Activated naive CD8-positive, alpha-beta T cell treated with anti-CD3 and anti-CD28 coated beads, Interleukin-2, amount 10 ng/mL, durations not matched to agents 7 days and 5 days (primary cell): ENCODE data around the gene TXNL4A. TPM values are rescaled to one million over a fixed set of nuclear protein-coding genes. Genes with fewer than 3 reads are reported as not detected.
"Not testable (repeated sequence)": the region's sequence is repeated elsewhere in the genome, so short reads cannot be mapped to it uniquely, and the experiment has no call there.

ENCODE experiments used
- ATAC-seq: fragments of 150-1000 bp; cut with Tn5 transposase; one replicate; pipeline ENCODE4 v1.10.0; 2021; ENCODE audit warnings: low read depth, moderate library complexity
- POLR2A ChIA-PET: fragments of 350-600 bp; sonication (Branson Sonifier 250); formaldehyde crosslinking; loops from one replicate; lab custom pipeline; 2021; ENCODE audit warnings: antibody characterized with exemption; lab: Charles Lee
- DNase-seq: peaks from one replicate; pipeline ENCODE4 v3.0.0; 2021
- H3K27ac Mint-ChIP-seq: one replicate; pipeline ENCODE4 v1.8.0; 2022; ENCODE audit warnings: mild to moderate bottlenecking, mixed read lengths
- H3K27me3 Mint-ChIP-seq: one replicate; pipeline ENCODE4 v1.8.0; 2022; ENCODE audit warnings: mild to moderate bottlenecking, moderate library complexity, mixed read lengths
- H3K36me3 Mint-ChIP-seq: one replicate; pipeline ENCODE4 v1.8.0; 2021; ENCODE audit warnings: mild to moderate bottlenecking, mixed read lengths
- H3K4me1 Mint-ChIP-seq: one replicate; pipeline ENCODE4 v1.8.0; 2021; ENCODE audit warnings: mixed read lengths
- H3K4me3 Mint-ChIP-seq: one replicate; pipeline ENCODE4 v1.8.0; 2022; ENCODE audit warnings: mild to moderate bottlenecking, moderate library complexity, mixed read lengths
- H3K9me3 Mint-ChIP-seq: one replicate; pipeline ENCODE4 v1.8.0; 2021; ENCODE audit warnings: mixed read lengths
- total RNA-seq, 2 experiments: library from RNA; stranded (reverse); gene quantifications; one replicate each; pipeline ENCODE4 v1.2.3, GENCODE V29; 2021

TXNL4A gene
- total RNA-seq: 100 to 1,000 TPM; 106 to 107 TPM

GRCh38 chr18:79988451-79989194, at the start of gene TXNL4A:
TSS of gene TXNL4A (minus strand) at chr18:79988563. CDS start at chr18:79988392, 171 bp downstream.
- Mint-ChIP-seq H3K36me3 (peaks cover 15% of the 10 kb centered on the region), H3K4me3 (peak within 1 kb of the TSS; percentile 91), H3K4me1 (peaks cover 34% of the 10 kb centered on the region), H3K27ac (peak within 1 kb of the TSS; percentile 93), H3K9me3 (no peaks in the 10 kb centered on the region), H3K27me3 (peaks cover 3% of the 10 kb centered on the region)
- DNase-seq (peak; percentile 88), ATAC-seq (peak; percentile 93)
- POLR2A ChIA-PET: interaction anchor here (1.0 to 3.1 kb wide), 4 partner anchors 16 to 76 kb away, joined by 4 to 15 read pairs (median 10); partner anchors contain the start of genes RBFA and SLC66A2

GRCh38 chr18:80037300-80037699, 48.9 kb upstream of the TXNL4A start:
- Mint-ChIP-seq H3K27ac (no peak overlapping the region), H3K36me3 (peaks cover 9% of the 10 kb centered on the region), H3K4me1 (peaks cover 18% of the 10 kb centered on the region), H3K4me3 (no peak overlapping the region), H3K9me3 (no peaks in the 10 kb centered on the region), H3K27me3 (peaks cover 2% of the 10 kb centered on the region)
- DNase-seq (no peak), ATAC-seq (no peak)
- POLR2A ChIA-PET: no interaction called here

GRCh38 chr18:80035997-80036396, 47.6 kb upstream of the TXNL4A start:
- POLR2A ChIA-PET: no interaction called here
- peak overlapping the region; percentile 11 for H3K27ac Mint-ChIP-seq
- no peak overlapping the region for H3K4me3 Mint-ChIP-seq
- ATAC-seq (no peak), DNase-seq (no peak)
- no peaks in the 10 kb centered on the region for H3K9me3 Mint-ChIP-seq
- peaks cover 9% of the 10 kb centered on the region for H3K36me3 Mint-ChIP-seq
- peaks cover 18% of the 10 kb centered on the region for H3K4me1 Mint-ChIP-seq
- peaks cover 2% of the 10 kb centered on the region for H3K27me3 Mint-ChIP-seq

- Mint-ChIP-seq H3K36me3 (peaks cover 9% of the 10 kb centered on the region), H3K27me3 (peaks cover 2% of the 10 kb centered on the region), H3K27ac (peak overlapping the region; percentile 72), H3K4me3 (peak overlapping the region; percentile 86), H3K9me3 (no peaks in the 10 kb centered on the region), H3K4me1 (peaks cover 18% of the 10 kb centered on the region)
- no peak for DNase-seq
- no peak for ATAC-seq
- POLR2A ChIA-PET: interaction anchor here (1.2 to 3.1 kb wide), 3 partner anchors 47 to 83 kb away, joined by 3 to 15 read pairs (median 8); partner anchors contain the start of genes ADNP2, SLC66A2 and TXNL4A
Observed at GRCh38 chr18:80034852-80035406, 46.6 kb upstream of the TXNL4A start.

- ATAC-seq: peak; percentile 84
- H3K36me3 Mint-ChIP-seq: peaks cover 7% of the 10 kb centered on the region
- no peaks in the 10 kb centered on the region for H3K9me3 Mint-ChIP-seq
- POLR2A ChIA-PET: interaction anchor here (0.8 to 3.1 kb wide), 12 partner anchors 11 to 966 kb away, joined by 3 to 15 read pairs (median 4); partner anchors contain the start of genes ADNP2, SLC66A2 and TXNL4A
- H3K27me3 Mint-ChIP-seq: peaks cover 2% of the 10 kb centered on the region
- DNase-seq: peak; percentile 100
- peaks cover 18% of the 10 kb centered on the region for H3K4me1 Mint-ChIP-seq
- peak within 1 kb of the TSS; percentile 86 for H3K4me3 Mint-ChIP-seq
- H3K27ac Mint-ChIP-seq: peak within 1 kb of the TSS; percentile 89
Observed at GRCh38 chr18:80034068-80034851, 45.9 kb upstream of the TXNL4A start, which contains the start of gene RBFA. TSS of gene RBFA (plus strand) at chr18:80034434. CDS start at chr18:80034496, 62 bp downstream.

- peaks cover 4% of the 10 kb centered on the region for H3K36me3 Mint-ChIP-seq
- H3K4me1 Mint-ChIP-seq: peaks cover 18% of the 10 kb centered on the region
- POLR2A ChIA-PET: interaction anchor here (0.8 to 3.1 kb wide), 11 partner anchors 12 to 965 kb away, joined by 3 to 15 read pairs (median 4); partner anchors contain the start of genes ADNP2 and TXNL4A
- H3K4me3 Mint-ChIP-seq: peak overlapping the region; percentile 86
- peak; percentile 71 for ATAC-seq
- DNase-seq: no peak
- no peaks in the 10 kb centered on the region for H3K9me3 Mint-ChIP-seq
- peaks cover 2% of the 10 kb centered on the region for H3K27me3 Mint-ChIP-seq
- H3K27ac Mint-ChIP-seq: peak overlapping the region; percentile 89
Observed at GRCh38 chr18:80033181-80034067, 45.1 kb upstream of the TXNL4A start.

GRCh38 chr18:80029690-80030089, 41.3 kb upstream of the TXNL4A start:
- H3K27ac Mint-ChIP-seq: no peak overlapping the region

GRCh38 chr18:80027719-80028118, 39.4 kb upstream of the TXNL4A start:
- POLR2A ChIA-PET, H3K4me3 Mint-ChIP-seq, H3K27me3 Mint-ChIP-seq, DNase-seq, H3K4me1 Mint-ChIP-seq, H3K27ac Mint-ChIP-seq, ATAC-seq, H3K36me3 Mint-ChIP-seq: not testable (repeated sequence)
- H3K9me3 Mint-ChIP-seq: peaks cover 21% of the 10 kb centered on the region

More at GRCh38 chr18:80029690-80030089, 41.3 kb upstream of the TXNL4A start:
- Mint-ChIP-seq H3K4me1 (peaks cover 6% of the 10 kb centered on the region), H3K9me3 (peaks cover 11% of the 10 kb centered on the region), H3K36me3 (no peaks in the 10 kb centered on the region), H3K4me3 (no peak overlapping the region), H3K27me3 (peaks cover 2% of the 10 kb centered on the region)
- ATAC-seq (no peak), DNase-seq (no peak)
- POLR2A ChIA-PET: no interaction called here

- Mint-ChIP-seq H3K27ac (no peak overlapping the region), H3K27me3 (peaks cover 2% of the 10 kb centered on the region), H3K4me3 (no peak overlapping the region), H3K36me3 (peaks cover 2% of the 10 kb centered on the region), H3K9me3 (peaks cover 22% of the 10 kb centered on the region), H3K4me1 (no peaks in the 10 kb centered on the region)
- DNase-seq: no peak
- ATAC-seq: no peak
- POLR2A ChIA-PET: no interaction called here
Observed at GRCh38 chr18:80026363-80026762, 38.0 kb upstream of the TXNL4A start.

GRCh38 chr18:80023173-80023572, 34.8 kb upstream of the TXNL4A start:
- Mint-ChIP-seq H3K9me3 (peaks cover 28% of the 10 kb centered on the region), H3K27me3 (peaks cover 2% of the 10 kb centered on the region), H3K4me1 (no peaks in the 10 kb centered on the region), H3K27ac (no peak overlapping the region), H3K36me3 (peaks cover 2% of the 10 kb centered on the region), H3K4me3 (no peak overlapping the region)
- POLR2A ChIA-PET: no interaction called here
- ATAC-seq: no peak
- no peak for DNase-seq

- POLR2A ChIA-PET: no interaction called here
- peaks cover 2% of the 10 kb centered on the region for H3K27me3 Mint-ChIP-seq
- DNase-seq (no peak), ATAC-seq (no peak)
- H3K36me3 Mint-ChIP-seq: peaks cover 2% of the 10 kb centered on the region
- H3K9me3 Mint-ChIP-seq: peaks cover 28% of the 10 kb centered on the region
- H3K4me3 Mint-ChIP-seq: no peak overlapping the region
- no peak overlapping the region for H3K27ac Mint-ChIP-seq
- H3K4me1 Mint-ChIP-seq: no peaks in the 10 kb centered on the region
Observed at GRCh38 chr18:80022613-80023012, 34.2 kb upstream of the TXNL4A start.

- Mint-ChIP-seq H3K27ac (no peak overlapping the region), H3K36me3 (no peaks in the 10 kb centered on the region), H3K4me3 (no peak overlapping the region), H3K4me1 (no peaks in the 10 kb centered on the region), H3K27me3 (no peaks in the 10 kb centered on the region), H3K9me3 (peaks cover 6% of the 10 kb centered on the region)
- POLR2A ChIA-PET: no interaction called here
- DNase-seq (no peak), ATAC-seq (no peak)
Observed at GRCh38 chr18:80012714-80013113, 24.4 kb upstream of the TXNL4A start.
